WI38 (cell line): ENCODE measurements around the gene RALGAPA2.
"Not testable (repeated sequence)": the region's sequence is repeated elsewhere in the genome, so short reads cannot be mapped to it uniquely, and the experiment has no call there.

Source experiments
- H3K4me3 ChIP-seq: 2 replicates; pipeline ENCODE4 v1.5.1; 2011; ENCODE audit warnings: low read depth, mild to moderate bottlenecking, control low read depth, low read length
- CTCF ChIP-seq: IDR thresholded peaks from 2 replicates; pipeline ENCODE4 v1.5.1; 2012; ENCODE audit warnings: low read depth, mild to moderate bottlenecking, control low read depth, low read length

The RALGAPA2 gene

GRCh38 chr20:20360464-20360863, 352.0 kb downstream of the RALGAPA2 start:
- peak; percentile 85 for TF ChIP-seq CTCF
- no peak overlapping the region for H3K4me3 ChIP-seq

GRCh38 chr20:20359628-20360027, 352.8 kb downstream of the RALGAPA2 start:
- TF ChIP-seq CTCF = no peak
- no peak overlapping the region for H3K4me3 ChIP-seq

- TF ChIP-seq CTCF = no peak
- no peak overlapping the region for H3K4me3 ChIP-seq
Measured at GRCh38 chr20:20358801-20359200, 353.6 kb downstream of the RALGAPA2 start.

- H3K4me3 ChIP-seq = not testable (repeated sequence)
Measured at GRCh38 chr20:20355503-20355902, 356.9 kb downstream of the RALGAPA2 start.

- no peak overlapping the region for H3K4me3 ChIP-seq
- TF ChIP-seq CTCF = no peak
Measured at GRCh38 chr20:20353576-20353975, 358.9 kb downstream of the RALGAPA2 start.

GRCh38 chr20:20344476-20344875, 368.0 kb downstream of the RALGAPA2 start:
- TF ChIP-seq CTCF = no peak
- H3K4me3 ChIP-seq = no peak overlapping the region

- no peak overlapping the region for H3K4me3 ChIP-seq
- TF ChIP-seq CTCF = no peak
Measured at GRCh38 chr20:20343932-20344331, 368.5 kb downstream of the RALGAPA2 start.
